HG03108 (cell line): ENCODE measurements around the gene NASP.

ENCODE experiments used
- ATAC-seq: cut with Tn5 transposase; IDR thresholded peaks from one replicate; pipeline ENCODE4 v1.9.1; 2021; ENCODE audit warnings: moderate library complexity; ENCODE audit not compliant: unreplicated experiment

NASP gene

GRCh38 chr1:45666836-45667235, 83.0 kb downstream of the NASP start:
- no peak for ATAC-seq

GRCh38 chr1:45667321-45668111, 83.7 kb downstream of the NASP start:
- no peak for ATAC-seq
